Neural cell (in vitro differentiated cells): Measurements from ENCODE around the gene MAG.

Source experiments
- EP300 ChIP-seq: fragments of 450-650 bp; conservative IDR thresholded peaks from 2 replicates; pipeline ENCODE4 v1.6.1; 2014; ENCODE audit warnings: antibody characterized with exemption, mild to moderate bottlenecking, moderate library complexity; ENCODE audit not compliant: poor library complexity, severe bottlenecking
- EZH2 ChIP-seq: fragments of 200-600, 300-800 bp; shearing (Covaris generic), sonication (generic); IDR thresholded peaks from 2 replicates; pipeline ENCODE4 v1.6.1; 2014; ENCODE audit warnings: antibody characterized with exemption, low read length, borderline replicate concordance, mild to moderate bottlenecking; ENCODE audit not compliant: insufficient read depth, poor library complexity, severe bottlenecking
- POLR2AphosphoS5 ChIP-seq: IDR thresholded peaks from 2 replicates; pipeline ENCODE4 v1.6.1; 2012
- RAD21 ChIP-seq: fragments of 450-650 bp; conservative IDR thresholded peaks from 2 replicates; pipeline ENCODE4 v1.6.1; 2014; ENCODE audit warnings: antibody characterized with exemption, mild to moderate bottlenecking, moderate library complexity
- SMC3 ChIP-seq: fragments of 450-650 bp; conservative IDR thresholded peaks from 2 replicates; pipeline ENCODE4 v1.6.1; 2014; ENCODE audit warnings: antibody characterized with exemption, mild to moderate bottlenecking, moderate library complexity; ENCODE audit not compliant: poor library complexity
- TAF1 ChIP-seq: IDR thresholded peaks from 2 replicates; pipeline ENCODE4 v1.6.1; 2012; ENCODE audit warnings: low read depth
- TF ChIP-seq, protein P1 (sequence below): fragments of 450-650 bp; IDR thresholded peaks from 2 replicates; pipeline ENCODE4 v1.5.1; 2014; ENCODE audit warnings: antibody characterized with exemption, mild to moderate bottlenecking, moderate library complexity; ENCODE audit not compliant: poor library complexity, severe bottlenecking
- TF ChIP-seq, protein P2 (sequence below): IDR thresholded peaks from 2 replicates; pipeline ENCODE4 v1.6.1; 2012; ENCODE audit warnings: borderline replicate concordance

DNA sequence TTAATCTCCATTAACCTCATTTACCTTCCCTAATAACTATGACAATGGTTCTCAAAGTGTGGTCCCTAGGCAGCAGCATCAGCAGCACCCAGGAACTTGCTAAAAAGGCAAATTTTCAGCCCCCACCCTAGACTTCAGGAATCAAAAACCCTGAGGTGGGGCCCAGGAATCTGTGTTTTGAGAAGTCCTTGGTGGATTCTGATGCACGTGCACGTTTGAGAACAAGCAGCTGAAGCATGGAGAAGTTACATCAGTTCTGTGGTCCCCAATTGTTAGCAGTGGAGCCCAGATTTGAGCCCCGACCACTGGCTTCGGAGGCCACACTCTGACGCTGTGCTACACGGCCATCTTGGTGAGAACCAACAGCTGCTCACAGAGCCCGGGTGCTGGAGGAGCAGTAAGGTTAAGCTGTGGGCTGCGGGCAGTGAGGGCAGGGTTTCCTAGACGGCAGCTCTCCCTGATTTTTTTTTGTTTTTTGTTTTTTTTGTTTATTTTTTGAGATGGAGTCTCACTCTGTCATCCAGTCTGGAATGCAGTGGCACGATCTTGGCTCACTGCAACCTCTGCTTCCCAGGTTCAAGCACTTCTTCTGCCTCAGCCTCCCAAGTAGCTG lies 23.0 kb downstream of the MAG start:
- no peak for TF ChIP-seq TAF1
- TF ChIP-seq EP300, result no peak
- no peak for TF ChIP-seq EZH2
- TF ChIP-seq, protein P1, sequence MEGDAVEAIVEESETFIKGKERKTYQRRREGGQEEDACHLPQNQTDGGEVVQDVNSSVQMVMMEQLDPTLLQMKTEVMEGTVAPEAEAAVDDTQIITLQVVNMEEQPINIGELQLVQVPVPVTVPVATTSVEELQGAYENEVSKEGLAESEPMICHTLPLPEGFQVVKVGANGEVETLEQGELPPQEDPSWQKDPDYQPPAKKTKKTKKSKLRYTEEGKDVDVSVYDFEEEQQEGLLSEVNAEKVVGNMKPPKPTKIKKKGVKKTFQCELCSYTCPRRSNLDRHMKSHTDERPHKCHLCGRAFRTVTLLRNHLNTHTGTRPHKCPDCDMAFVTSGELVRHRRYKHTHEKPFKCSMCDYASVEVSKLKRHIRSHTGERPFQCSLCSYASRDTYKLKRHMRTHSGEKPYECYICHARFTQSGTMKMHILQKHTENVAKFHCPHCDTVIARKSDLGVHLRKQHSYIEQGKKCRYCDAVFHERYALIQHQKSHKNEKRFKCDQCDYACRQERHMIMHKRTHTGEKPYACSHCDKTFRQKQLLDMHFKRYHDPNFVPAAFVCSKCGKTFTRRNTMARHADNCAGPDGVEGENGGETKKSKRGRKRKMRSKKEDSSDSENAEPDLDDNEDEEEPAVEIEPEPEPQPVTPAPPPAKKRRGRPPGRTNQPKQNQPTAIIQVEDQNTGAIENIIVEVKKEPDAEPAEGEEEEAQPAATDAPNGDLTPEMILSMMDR, result no peak
- TF ChIP-seq, protein P2, sequence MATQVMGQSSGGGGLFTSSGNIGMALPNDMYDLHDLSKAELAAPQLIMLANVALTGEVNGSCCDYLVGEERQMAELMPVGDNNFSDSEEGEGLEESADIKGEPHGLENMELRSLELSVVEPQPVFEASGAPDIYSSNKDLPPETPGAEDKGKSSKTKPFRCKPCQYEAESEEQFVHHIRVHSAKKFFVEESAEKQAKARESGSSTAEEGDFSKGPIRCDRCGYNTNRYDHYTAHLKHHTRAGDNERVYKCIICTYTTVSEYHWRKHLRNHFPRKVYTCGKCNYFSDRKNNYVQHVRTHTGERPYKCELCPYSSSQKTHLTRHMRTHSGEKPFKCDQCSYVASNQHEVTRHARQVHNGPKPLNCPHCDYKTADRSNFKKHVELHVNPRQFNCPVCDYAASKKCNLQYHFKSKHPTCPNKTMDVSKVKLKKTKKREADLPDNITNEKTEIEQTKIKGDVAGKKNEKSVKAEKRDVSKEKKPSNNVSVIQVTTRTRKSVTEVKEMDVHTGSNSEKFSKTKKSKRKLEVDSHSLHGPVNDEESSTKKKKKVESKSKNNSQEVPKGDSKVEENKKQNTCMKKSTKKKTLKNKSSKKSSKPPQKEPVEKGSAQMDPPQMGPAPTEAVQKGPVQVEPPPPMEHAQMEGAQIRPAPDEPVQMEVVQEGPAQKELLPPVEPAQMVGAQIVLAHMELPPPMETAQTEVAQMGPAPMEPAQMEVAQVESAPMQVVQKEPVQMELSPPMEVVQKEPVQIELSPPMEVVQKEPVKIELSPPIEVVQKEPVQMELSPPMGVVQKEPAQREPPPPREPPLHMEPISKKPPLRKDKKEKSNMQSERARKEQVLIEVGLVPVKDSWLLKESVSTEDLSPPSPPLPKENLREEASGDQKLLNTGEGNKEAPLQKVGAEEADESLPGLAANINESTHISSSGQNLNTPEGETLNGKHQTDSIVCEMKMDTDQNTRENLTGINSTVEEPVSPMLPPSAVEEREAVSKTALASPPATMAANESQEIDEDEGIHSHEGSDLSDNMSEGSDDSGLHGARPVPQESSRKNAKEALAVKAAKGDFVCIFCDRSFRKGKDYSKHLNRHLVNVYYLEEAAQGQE, result no peak
- TF ChIP-seq POLR2AphosphoS5, result no peak
- TF ChIP-seq SMC3, result no peak
- TF ChIP-seq RAD21, result no peak
